GM11168 (cell line): Measurements from ENCODE around the gene INPP5J.
"Not testable (repeated sequence)": the region's sequence is repeated elsewhere in the genome, so short reads cannot be mapped to it uniquely, and the experiment has no call there.

ENCODE experiments used
- in situ Hi-C: fragments of 300-500 bp; cut with MboI; formaldehyde crosslinking; loops from one replicate; pipeline ENCODE4 v1.12.0; 2022; ENCODE audit warnings: low sequenced_read_pairs; ENCODE audit not compliant: unreplicated experiment

INPP5J gene

GRCh38 chr22:31122532-31123291, at the start of gene INPP5J:
TSS of gene INPP5J (plus strand) at chr22:31122966. CDS start at chr22:31123015, 49 bp downstream.
- in situ Hi-C loops, result no loop called here

DNA sequence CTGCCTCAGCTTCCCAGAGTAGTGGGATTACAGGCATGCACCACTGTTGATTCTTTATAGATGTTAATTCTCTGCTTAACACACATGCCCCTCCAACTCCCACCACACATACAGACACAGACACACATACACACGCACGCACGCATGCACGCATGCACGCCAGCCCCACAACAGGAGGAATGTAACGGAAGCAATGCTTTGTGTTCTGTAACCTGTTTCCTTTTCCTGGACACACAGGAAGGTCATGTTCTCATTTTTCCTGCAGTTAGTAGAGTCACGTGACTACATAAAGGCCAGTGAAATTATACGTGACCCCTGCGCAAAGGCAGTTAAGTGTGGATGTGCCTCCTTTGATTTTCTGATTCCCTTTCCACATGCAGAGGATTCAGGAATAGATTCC, 49.6 kb upstream of the INPP5J start:
- in situ Hi-C loops, result not testable (repeated sequence)

DNA sequence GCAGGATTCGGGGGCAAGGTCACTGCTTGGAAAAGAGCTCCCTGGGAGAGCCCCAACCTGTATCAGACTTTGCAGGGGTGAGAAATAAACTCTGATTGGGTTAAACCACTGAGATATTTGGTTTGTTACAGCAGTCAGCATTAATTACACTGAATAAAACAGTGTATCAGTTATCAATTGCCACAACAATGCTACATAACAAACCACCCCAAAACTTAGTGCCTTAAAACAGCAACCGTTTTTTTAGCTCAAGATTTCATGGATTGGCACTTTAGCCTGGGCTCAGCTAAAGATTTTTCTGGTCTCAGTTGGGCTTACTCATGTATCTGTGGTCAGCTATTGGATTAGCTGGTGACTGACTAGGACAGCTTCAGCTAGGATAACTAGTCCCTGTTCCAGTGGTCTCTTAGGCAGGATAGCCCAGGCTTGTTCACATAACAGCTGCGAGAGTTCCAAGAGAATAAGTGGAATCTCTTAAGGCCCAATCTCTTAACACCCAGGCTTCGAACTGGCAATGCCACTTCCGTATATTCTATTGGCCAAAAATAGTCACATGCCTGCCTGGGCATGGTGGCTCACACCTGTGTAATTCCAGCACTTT, 49.1 kb upstream of the INPP5J start:
- in situ Hi-C loops, result not testable (repeated sequence)

GRCh38 chr22:31075961-31076360, 46.8 kb upstream of the INPP5J start:
- in situ Hi-C loops, result no loop called here

DNA sequence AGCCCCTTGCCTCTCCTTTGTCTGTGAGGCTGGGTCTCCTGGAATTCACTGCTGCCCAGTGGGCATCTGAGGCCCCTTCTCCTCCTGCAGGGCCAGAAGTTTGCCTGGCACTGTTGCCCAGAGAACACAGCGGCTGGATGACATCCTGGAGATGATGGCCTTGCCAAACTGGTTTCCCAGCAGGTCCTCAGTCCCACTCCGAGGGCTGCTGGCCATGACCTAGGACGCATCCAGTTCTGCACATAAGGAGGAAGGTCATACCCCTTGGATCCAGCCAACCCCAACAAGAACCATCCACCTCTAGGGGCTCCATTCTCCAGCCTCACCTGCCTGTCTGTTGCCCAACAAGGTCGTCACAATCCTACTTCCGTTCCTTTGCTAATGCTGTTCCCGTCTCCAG, 45.1 kb upstream of the INPP5J start:
- in situ Hi-C loops, result no loop called here

- in situ Hi-C loops, result not testable (repeated sequence)
These were observed 44.4 kb upstream of the INPP5J start for GRCh38 chr22:31078389-31078788.

DNA sequence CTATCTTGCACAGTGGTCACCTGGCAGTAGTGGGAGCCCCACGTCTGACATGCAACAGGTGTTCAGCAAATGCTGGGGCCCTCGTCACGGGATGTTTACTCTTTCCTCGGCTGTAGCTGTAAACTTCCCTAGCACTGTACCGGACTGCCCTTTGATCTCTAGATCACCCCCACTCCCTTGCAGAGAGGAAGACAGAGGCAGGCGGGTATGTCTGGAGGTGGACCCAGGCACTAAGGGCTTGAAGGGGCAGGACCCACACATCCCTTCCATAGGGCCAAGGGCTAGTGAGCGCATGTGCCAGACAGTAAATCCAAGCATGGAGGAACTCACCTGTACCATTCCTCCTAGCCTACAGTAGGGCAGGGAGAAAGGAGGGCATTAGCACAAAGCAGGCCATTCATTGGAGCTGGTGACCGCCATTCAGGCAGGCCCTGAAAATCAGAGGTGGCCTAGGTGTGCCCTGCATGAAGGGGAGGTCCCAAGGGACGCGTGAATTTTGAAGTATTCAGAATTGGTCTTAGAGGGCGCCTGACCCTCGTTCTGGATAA, 43.6 kb upstream of the INPP5J start:
- in situ Hi-C loops, result no loop called here

DNA sequence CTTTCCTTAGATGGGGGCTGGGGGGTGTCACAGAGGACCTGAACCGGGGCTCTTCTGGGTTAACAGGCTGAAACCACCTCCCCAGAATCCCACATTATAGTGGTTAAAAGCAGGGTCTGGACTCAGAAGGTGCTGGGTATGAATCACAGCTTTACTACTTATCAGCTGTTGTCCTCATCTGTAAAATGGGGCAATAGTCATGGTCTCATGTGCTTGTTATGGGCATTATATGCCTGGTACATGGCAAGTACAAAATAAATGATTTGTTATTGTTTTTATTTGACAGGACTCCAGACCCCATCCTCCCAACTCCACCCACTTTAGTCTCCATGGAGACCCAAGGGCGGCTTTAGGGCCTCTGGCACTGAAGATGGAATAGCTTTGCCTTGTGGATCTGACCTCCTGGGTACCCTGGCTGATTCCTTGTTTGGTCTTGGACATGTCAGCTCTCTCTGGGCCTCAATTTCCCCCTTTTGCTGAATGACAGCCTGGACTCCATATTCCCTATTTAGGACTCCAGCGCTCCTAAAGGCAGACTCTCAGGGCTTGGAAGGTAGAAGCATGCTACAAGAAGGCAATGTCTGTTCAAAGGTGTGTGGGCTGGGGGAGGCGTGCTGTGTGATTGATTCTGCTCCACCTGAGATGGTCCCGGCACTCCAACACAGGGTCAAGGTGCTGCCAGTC, 42.5 kb upstream of the INPP5J start:
- in situ Hi-C loops, result loop anchor here (10.0 kb wide), 1 partner anchor 126 kb away; no protein-coding TSS in a partner anchor

- in situ Hi-C loops, result loop anchor here (10.0 kb wide), 1 partner anchor 126 kb away; no protein-coding TSS in a partner anchor
These were observed 41.7 kb upstream of the INPP5J start, which contains the start of gene SMTN for GRCh38 chr22:31080848-31081649. TSS of gene SMTN (plus strand) at chr22:31081318. CDS start at chr22:31083259, 1,941 bp downstream.

DNA sequence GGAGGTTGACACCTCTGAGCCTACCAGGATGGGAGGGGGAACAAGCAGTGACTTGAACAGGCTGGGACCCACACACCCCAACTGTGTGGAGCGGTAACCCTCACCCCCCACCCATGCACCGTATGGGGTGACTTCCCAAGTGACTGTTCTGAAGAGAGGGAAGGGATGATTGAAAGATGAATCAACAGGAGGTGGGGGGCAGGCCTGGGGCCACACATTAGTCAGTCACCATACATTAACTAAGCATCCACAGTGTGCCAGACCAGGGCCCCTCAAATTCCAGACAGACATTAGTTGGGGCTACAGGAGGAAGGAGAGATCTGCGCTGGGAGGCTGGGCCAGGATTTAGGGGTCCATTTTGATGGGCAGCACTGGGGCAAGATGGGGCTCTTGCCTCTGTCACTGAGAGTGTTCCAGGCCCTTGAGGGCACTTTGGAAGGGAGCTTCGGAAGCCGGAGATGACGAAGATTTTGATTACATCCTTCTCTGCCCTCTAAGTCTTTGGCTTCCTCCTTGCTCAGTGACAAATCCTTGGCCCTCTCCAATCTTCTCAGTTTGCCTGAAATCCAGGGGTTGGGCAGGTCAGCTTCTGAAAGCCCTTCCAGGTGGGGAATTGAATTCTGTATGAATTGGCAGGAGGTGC, 40.7 kb upstream of the INPP5J start:
- in situ Hi-C loops, result loop anchor here (10.0 kb wide), 1 partner anchor 127 kb away; no protein-coding TSS in a partner anchor

DNA sequence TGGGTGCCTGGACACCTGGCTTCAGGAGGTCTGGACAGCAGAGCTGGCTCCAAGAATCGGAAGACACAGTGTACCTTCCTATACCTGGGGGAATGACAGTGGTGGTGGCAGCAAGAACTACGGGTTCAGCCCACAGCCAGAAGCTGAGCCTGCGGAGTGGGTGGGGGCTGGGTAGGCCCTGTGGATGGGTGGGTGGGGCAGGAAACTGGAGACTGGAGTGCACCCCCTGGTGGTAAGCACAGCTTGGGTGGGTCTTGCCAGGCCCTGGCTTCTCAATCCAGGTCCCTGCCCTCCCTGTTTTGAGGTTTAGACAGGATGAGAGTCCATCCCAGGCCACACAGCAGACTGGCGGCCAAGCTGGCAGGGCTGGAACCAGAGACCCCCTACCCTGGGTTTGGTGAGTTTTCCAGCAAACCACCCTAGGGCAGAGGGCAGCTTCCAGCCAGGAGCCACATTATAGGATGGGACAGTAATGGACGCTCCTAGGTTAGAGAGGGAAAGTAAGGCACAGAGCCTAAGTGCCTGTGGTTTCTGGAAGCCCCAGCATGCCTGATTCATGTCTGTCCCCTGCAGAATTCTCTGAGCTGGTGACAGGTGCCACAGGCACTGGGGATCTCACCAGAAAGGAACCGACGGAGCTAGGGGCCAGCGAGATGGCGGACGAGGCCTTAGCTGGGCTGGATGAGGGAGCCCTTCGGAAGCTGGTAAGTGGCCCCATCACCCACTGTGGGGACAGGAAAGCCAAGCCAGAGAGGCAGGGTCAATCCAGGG, 40.0 kb upstream of the INPP5J start:
- in situ Hi-C loops, result loop anchor here (10.0 kb wide), 1 partner anchor 128 kb away; no protein-coding TSS in a partner anchor

DNA sequence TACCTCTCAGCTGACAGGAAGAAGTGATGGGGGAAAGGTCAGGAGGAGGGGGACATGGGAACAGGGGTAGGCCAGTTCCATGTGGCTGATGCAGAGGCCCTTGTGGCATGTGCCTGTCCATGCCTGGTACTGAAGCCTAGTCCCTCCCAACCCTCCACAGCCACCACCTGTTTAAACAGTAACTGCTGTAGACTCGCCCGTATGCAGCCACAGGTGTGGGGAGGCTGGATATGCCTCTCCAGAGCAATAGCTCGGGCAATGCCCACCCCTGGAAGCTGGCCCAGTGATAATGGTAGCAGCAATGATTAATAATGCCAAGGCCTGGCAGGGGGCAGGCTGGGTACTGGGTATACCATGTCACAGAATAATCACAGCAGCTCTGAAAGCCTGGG, 39.4 kb upstream of the INPP5J start:
- in situ Hi-C loops, result loop anchor here (10.0 kb wide), 1 partner anchor 129 kb away; no protein-coding TSS in a partner anchor

DNA sequence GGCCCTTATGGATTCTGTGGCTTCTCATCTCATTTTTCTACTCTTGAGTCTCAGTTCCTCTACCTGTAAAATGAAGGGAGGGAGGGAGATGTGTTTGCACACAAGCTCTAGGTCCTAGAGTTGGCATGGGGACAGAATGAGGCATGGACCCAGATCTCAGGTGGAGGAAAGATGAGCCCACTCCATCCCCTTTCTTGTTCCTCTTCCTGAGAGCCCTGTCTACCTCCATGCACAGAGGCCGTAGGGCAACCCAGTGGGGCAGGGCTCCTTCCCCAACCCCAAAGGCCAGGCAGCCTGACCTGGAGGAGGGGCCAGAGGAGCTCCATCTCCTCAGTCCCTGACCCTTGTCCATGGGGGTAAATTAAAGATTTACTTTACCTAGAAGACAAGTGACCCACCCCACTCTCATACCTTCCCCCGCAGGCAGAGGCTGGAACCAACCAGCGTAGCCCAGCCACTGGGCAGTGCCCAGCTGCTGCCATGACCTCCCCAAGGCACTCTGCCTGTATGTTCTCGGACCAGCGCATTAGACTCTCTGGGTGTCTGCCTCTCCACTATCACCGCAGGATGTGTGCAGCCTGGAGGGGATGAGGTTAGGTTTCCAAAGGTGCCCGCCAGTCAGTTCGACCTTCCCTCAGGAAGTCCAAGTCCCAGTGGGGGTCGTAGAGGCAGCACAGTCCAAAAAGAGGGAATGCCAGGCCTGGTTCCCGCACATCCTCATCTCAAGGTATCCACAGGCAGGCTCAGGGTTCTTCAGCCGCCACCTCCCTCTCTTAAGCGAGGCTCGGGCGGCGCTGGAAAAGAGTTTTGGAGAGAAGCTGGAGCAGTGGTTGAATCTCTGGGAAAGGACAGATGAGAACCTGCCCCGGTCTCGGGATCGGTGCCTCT, 38.6 kb upstream of the INPP5J start:
- in situ Hi-C loops, result loop anchor here (10.0 kb wide), 1 partner anchor 129 kb away; no protein-coding TSS in a partner anchor

GRCh38 chr22:31084811-31085492, 37.8 kb upstream of the INPP5J start:
- in situ Hi-C loops, result loop anchor here (10.0 kb wide), 1 partner anchor 130 kb away; no protein-coding TSS in a partner anchor

GRCh38 chr22:31085493-31085824, 37.3 kb upstream of the INPP5J start:
- in situ Hi-C loops, result loop anchor here (10.0 kb wide), 1 partner anchor 131 kb away; no protein-coding TSS in a partner anchor

- in situ Hi-C loops, result loop anchor here (10.0 kb wide), 1 partner anchor 131 kb away; no protein-coding TSS in a partner anchor
These were observed 36.8 kb upstream of the INPP5J start for GRCh38 chr22:31085928-31086327.
